OCI-LY1 (cell line): Measurements from ENCODE around the gene AKR1C2.

Experiments
- CTCF ChIP-seq: fragments of 200-600 bp; sonication (generic), shearing (Covaris generic); IDR thresholded peaks from 2 replicates; pipeline ENCODE4 v1.5.1; 2017; ENCODE audit warnings: mild to moderate bottlenecking, antibody characterized with exemption, low read length, moderate library complexity, mixed read lengths
- EZH2 ChIP-seq: fragments of 200-600 bp; sonication (generic), shearing (Covaris generic); IDR thresholded peaks from 2 replicates; pipeline ENCODE4 v1.8.0; 2017; ENCODE audit warnings: borderline replicate concordance, mixed run types, mild to moderate bottlenecking, antibody characterized with exemption, low read length, moderate library complexity, mixed read lengths

- no peak for TF ChIP-seq CTCF
- TF ChIP-seq EZH2, result no peak
Observed at GRCh38 chr10:4943821-4944220, 59.8 kb downstream of the AKR1C2 start.
